Lung (tissue), 12 donors: ENCODE measurements around the gene CFAP53. TPM values are rescaled to one million over a fixed set of nuclear protein-coding genes. Genes with fewer than 3 reads are reported as not detected.

ENCODE experiments used
- ATAC-seq: fragments of 200-7000 bp; cut with Tn5 transposase; one replicate; pipeline ENCODE4 v1.9.1; 2020; ENCODE audit warnings: moderate number of reproducible peaks; ENCODE audit not compliant: insufficient read depth, low FRiP score
- DNase-seq, 3 donors: peaks; one replicate each; pipeline ENCODE4 v3.0.0-alpha.2; 2013 to 2017
- H3K27ac ChIP-seq, 2 donors: one replicate each; pipeline ENCODE4 v1.5.1; 2013; ENCODE audit warnings: mild to moderate bottlenecking in 2 of 2, moderate library complexity in 2 of 2, control low read depth in 1 of 2, inconsistent platforms in 1 of 2, low read depth in 1 of 2, low read length in 1 of 2
- H3K27me3 ChIP-seq, 3 donors: one replicate each; pipeline ENCODE4 v1.5.1; 2013; ENCODE audit warnings: low read length in 2 of 3; ENCODE audit not compliant: control insufficient read depth in 3 of 3, insufficient read depth in 3 of 3
- H3K36me3 ChIP-seq, 4 donors: one replicate each; pipeline ENCODE4 v1.5.1; 2013; ENCODE audit warnings: low read length in 4 of 4, mild to moderate bottlenecking in 1 of 4, moderate library complexity in 1 of 4; ENCODE audit not compliant: control insufficient read depth in 4 of 4, insufficient read depth in 4 of 4
- H3K4me1 ChIP-seq, 5 donors: one replicate each; pipeline ENCODE4 v1.5.1; 2013; ENCODE audit warnings: low read length in 5 of 5, mild to moderate bottlenecking in 2 of 5, moderate library complexity in 1 of 5; ENCODE audit not compliant: control insufficient read depth in 5 of 5, insufficient read depth in 5 of 5
- H3K4me3 ChIP-seq: one replicate; pipeline ENCODE4 v1.5.1; 2013; ENCODE audit warnings: mild to moderate bottlenecking, control low read depth, moderate library complexity
- H3K9ac ChIP-seq, 2 donors: one replicate each; pipeline ENCODE4 v1.5.1; 2013; ENCODE audit warnings: low read length in 2 of 2, control low read depth in 1 of 2; ENCODE audit not compliant: insufficient read depth in 1 of 2
- H3K9me3 ChIP-seq, 4 donors: one replicate each; pipeline ENCODE4 v1.5.1; 2013; ENCODE audit warnings: low read length in 3 of 4, mild to moderate bottlenecking in 1 of 4, moderate library complexity in 1 of 4; ENCODE audit not compliant: control insufficient read depth in 4 of 4, insufficient read depth in 3 of 4
- CTCF ChIP-seq: IDR thresholded peaks from 2 replicates; pipeline ENCODE4 v1.5.1; 2012; ENCODE audit warnings: mild to moderate bottlenecking; ENCODE audit errors: control extremely low read depth, extremely low read depth
- WGBS, 2 donors: extraction: QIAGEN DNeasy Blood & Tissue Kit; methylation state at CpG; one replicate each; pipeline ENCODE4 v1.1.7; 2013; 5-methylcytosine and 5-hydroxymethylcytosine counted together
- polyA plus RNA-seq, 2 donors: library from polyadenylated mRNA; stranded (reverse); fragments of 200-250 nt; gene quantifications; one replicate each; pipeline ENCODE4 v1.2.1, GENCODE V29; 2013
- total RNA-seq, 2 donors: library from RNA; depleted of rRNA in 1 of 2; stranded (reverse); fragments of >200 nt in 1 of 2; gene quantifications; one replicate each; pipeline ENCODE4 v1.2.1, GENCODE V29; 2014 to 2021
- donor health status: control.
- donor health status: control.
- donor health status: Bipolar disorder and iron deficiency.
- donor health status: healthy.
- donor health status: DM: yes; HTN: yes; CAD: no.

CFAP53 gene
- total and polyA plus RNA-seq, 4 donors: 5.0 to 7.1 (median 5.5) TPM

GRCh38 chr18:50286391-50287027 is 20.2 kb upstream of the CFAP53 start:
- no peak for ATAC-seq
- DNase-seq: peak in 1 of 3 donors; percentile 26

DNA sequence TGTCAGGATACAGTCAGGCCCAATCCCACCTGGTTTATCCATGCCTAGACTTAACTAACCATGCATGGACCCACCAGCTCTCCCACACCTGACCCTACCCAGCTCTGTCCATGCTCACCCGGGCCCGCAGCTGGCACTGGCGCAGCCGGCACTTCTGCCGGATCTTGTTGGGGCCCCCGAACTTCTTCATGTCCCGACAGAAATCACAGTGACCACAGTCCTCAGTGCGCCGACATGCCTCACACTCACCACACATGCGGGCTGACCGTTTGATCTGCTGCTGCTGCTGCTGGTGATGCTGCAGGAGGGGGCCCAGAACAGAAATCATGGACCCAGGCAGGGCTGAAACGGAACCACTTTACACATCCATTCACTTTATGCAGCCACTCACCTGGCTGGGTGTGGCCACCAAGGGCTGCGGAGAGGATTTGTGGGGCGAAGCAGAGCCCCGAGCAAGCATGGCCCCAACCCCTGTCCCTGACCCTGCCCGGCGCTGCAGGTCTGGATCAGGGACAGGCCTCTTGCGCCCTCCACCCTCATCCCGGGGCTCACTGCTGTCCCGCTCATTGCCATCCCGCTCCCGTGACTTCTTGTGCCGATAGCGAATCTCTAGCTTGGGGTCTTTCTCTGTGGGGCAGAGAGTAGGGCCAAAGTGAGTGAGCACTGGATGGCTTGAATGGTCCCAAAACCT is 19.5 kb upstream of the CFAP53 start:
- H3K27ac ChIP-seq: peak overlapping the region in 1 of 2 donors; percentile 5

More at GRCh38 chr18:50286391-50287027, 20.2 kb upstream of the CFAP53 start:
- H3K9ac ChIP-seq: peak overlapping the region in 1 of 2 donors; percentile 80
- peaks cover 0 to 15% (median 0%) of the 10 kb centered on the region in 5 donors for H3K4me1 ChIP-seq
- no peaks in the 10 kb centered on the region for H3K9me3 ChIP-seq
- WGBS, 2 donors: 31 to 33% methylated on average over 23 of the region's 23 CpGs
- no peak for TF ChIP-seq CTCF
- H3K27ac ChIP-seq: peak overlapping the region; percentile 79 to 96
- no peaks in the 10 kb centered on the region for H3K27me3 ChIP-seq
- peak overlapping the region; percentile 90 for H3K4me3 ChIP-seq
- H3K36me3 ChIP-seq: peaks cover 7 to 36% (median 16%) of the 10 kb centered on the region in 4 donors

GRCh38 chr18:50285071-50285470 is 18.8 kb upstream of the CFAP53 start:
- Histone ChIP-seq H3K4me3 (no peak overlapping the region), H3K27me3 (no peaks in the 10 kb centered on the region), H3K4me1 (peaks cover 4 to 22% (median 5%) of the 10 kb centered on the region in 5 donors), H3K36me3 (peaks cover 7 to 36% (median 16%) of the 10 kb centered on the region in 4 donors), H3K27ac (no peak overlapping the region), H3K9me3 (no peaks in the 10 kb centered on the region), H3K9ac (no peak overlapping the region)
- DNase-seq: no peak
- TF ChIP-seq CTCF: no peak
- WGBS, 2 donors: 95 to 97% methylated on average over 13 of the region's 13 CpGs
- no peak for ATAC-seq

More for the DNA sequence above, 19.5 kb upstream of the CFAP53 start:
- ATAC-seq (no peak), DNase-seq (no peak)
- H3K27me3 ChIP-seq: no peaks in the 10 kb centered on the region
- H3K36me3 ChIP-seq: peaks cover 7 to 36% (median 16%) of the 10 kb centered on the region in 4 donors
- no peak overlapping the region for H3K4me3 ChIP-seq
- H3K9ac ChIP-seq: no peak overlapping the region
- no peak for TF ChIP-seq CTCF
- peaks cover 0 to 15% (median 0%) of the 10 kb centered on the region in 5 donors for H3K4me1 ChIP-seq
- no peaks in the 10 kb centered on the region for H3K9me3 ChIP-seq
- WGBS, 2 donors: 97 to 98% methylated on average over 24 of the region's 24 CpGs
